H1 (cell line): ENCODE results near the gene MANBA. TPM values are rescaled to one million over a fixed set of nuclear protein-coding genes. Genes with fewer than 3 reads are reported as not detected.

Experiments
- CTCF ChIA-PET: fragments of 300-600 bp; sonication (Branson Sonifier 250); formaldehyde crosslinking; loops from one replicate; lab custom pipeline; 2021; ENCODE audit not compliant: partially characterized antibody; lab: Charles Lee
- POLR2A ChIA-PET: fragments of 300-600 bp; sonication (Branson Sonifier 250); formaldehyde crosslinking; loops from one replicate; lab custom pipeline; 2021; ENCODE audit warnings: inconsistent platforms; ENCODE audit not compliant: partially characterized antibody; lab: Charles Lee
- DNase-seq, 2 experiments: peaks; one replicate each; pipeline versions ENCODE4 v3.0.0 to v3.0.0-alpha.2; 2010 to 2022; ENCODE audit warnings: low spot score in 2 of 2, low read depth in 1 of 2, mixed read lengths in 1 of 2
- FAIRE-seq: peaks from 2 replicates; lab custom pipeline; 2011; peaks lifted over from hg19 to GRCh38; lab: Jason Lieb, UNC
- H2AFZ ChIP-seq: 2 replicates; pipeline ENCODE4 v1.8.1; 2012; ENCODE audit warnings: low read length, inconsistent platforms
- H2AK5ac ChIP-seq: 2 replicates; pipeline ENCODE4 v1.6.1; 2013; ENCODE audit warnings: low read depth, low read length
- H2BK120ac ChIP-seq: replicated peaks from 2 replicates; pipeline ENCODE3; 2013; ENCODE audit warnings: low read depth, low read length, inconsistent platforms
- H2BK12ac ChIP-seq: 2 replicates; pipeline ENCODE4 v1.6.1; 2013; ENCODE audit warnings: low read depth, low read length
- H2BK15ac ChIP-seq: 2 replicates; pipeline ENCODE4 v1.6.1; 2013; ENCODE audit warnings: low read length
- H2BK20ac ChIP-seq: 2 replicates; pipeline ENCODE4 v1.6.1; 2013; ENCODE audit warnings: low read length
- H2BK5ac ChIP-seq: 2 replicates; pipeline ENCODE4 v1.6.1; 2013; ENCODE audit warnings: low read depth, low read length
- H3K14ac ChIP-seq: 2 replicates; pipeline ENCODE4 v1.6.1; 2013; ENCODE audit warnings: inconsistent platforms; ENCODE audit not compliant: insufficient read length
- H3K18ac ChIP-seq: 2 replicates; pipeline ENCODE4 v1.6.1; 2013; ENCODE audit warnings: low read length; ENCODE audit errors: extremely low read depth
- H3K23ac ChIP-seq: 2 replicates; pipeline ENCODE4 v1.6.1; 2013; ENCODE audit warnings: inconsistent platforms; ENCODE audit not compliant: insufficient read length
- H3K23me2 ChIP-seq: 2 replicates; pipeline ENCODE4 v1.6.1; 2013; ENCODE audit warnings: low read depth, low read length
- H3K27ac ChIP-seq: 2 replicates; pipeline ENCODE4 v1.6.1; 2011; ENCODE audit warnings: low read depth, low read length, inconsistent platforms
- H3K27me3 ChIP-seq, 4 experiments: replicated peaks in 1 of 4; 1 replicate in 1 of 4; 2 replicates in 3 of 4; pipeline versions ENCODE4 v1.6.1 to v1.8.1; 2011 to 2013; ENCODE audit warnings: low read length in 3 of 4, mild to moderate bottlenecking in 3 of 4, inconsistent platforms in 2 of 4, mixed read lengths in 2 of 4, moderate library complexity in 1 of 4; ENCODE audit not compliant: control insufficient read depth in 3 of 4, insufficient read depth in 3 of 4; ENCODE audit errors: extremely low read depth in 1 of 4
- H3K36me3 ChIP-seq, 4 experiments: 2 replicates each; pipeline versions ENCODE4 v1.6.1 to v1.8.1; 2011 to 2013; ENCODE audit warnings: mild to moderate bottlenecking in 4 of 4, low read length in 3 of 4, moderate library complexity in 2 of 4, control low read depth in 1 of 4, inconsistent platforms in 1 of 4; ENCODE audit not compliant: insufficient read depth in 4 of 4, control insufficient read depth in 2 of 4
- H3K4ac ChIP-seq: replicated peaks from 2 replicates; pipeline ENCODE3; 2013; ENCODE audit warnings: low read length, low read depth, mixed read lengths, inconsistent platforms; ENCODE audit not compliant: insufficient read length
- H3K4me1 ChIP-seq, 4 experiments: replicated peaks in 1 of 4; 1 replicate in 1 of 4; 2 replicates in 3 of 4; pipeline versions ENCODE4 v1.6.1 to v1.8.1; 2011 to 2013; ENCODE audit warnings: low read length in 3 of 4, inconsistent platforms in 2 of 4, mixed read lengths in 1 of 4; ENCODE audit not compliant: insufficient read depth in 4 of 4, control insufficient read depth in 3 of 4
- H3K4me2 ChIP-seq, 2 experiments: 2 replicates each; pipeline versions ENCODE4 v1.6.1 to v1.8.1; 2011 to 2013; ENCODE audit warnings: low read depth in 2 of 2, low read length in 2 of 2, control low read depth in 1 of 2, inconsistent platforms in 1 of 2, mild to moderate bottlenecking in 1 of 2; ENCODE audit not compliant: insufficient read depth in 1 of 2
- H3K4me3 ChIP-seq, 4 experiments: fragments of 200-600, 300-600 bp in 1 of 4; sonication (generic), shearing (Covaris generic), sonication (Bioruptor Twin) in 1 of 4; 2 replicates each; pipeline versions ENCODE4 v1.5.1 to v1.8.1; 2011 to 2016; ENCODE audit warnings: low read length in 4 of 4, low read depth in 3 of 4, control low read depth in 2 of 4, inconsistent platforms in 2 of 4, mild to moderate bottlenecking in 2 of 4, mixed read lengths in 1 of 4, moderate library complexity in 1 of 4; ENCODE audit not compliant: insufficient read depth in 2 of 4; ENCODE audit errors: extremely low read depth in 1 of 4
- H3K56ac ChIP-seq: replicated peaks from 2 replicates; pipeline ENCODE3; 2013; ENCODE audit warnings: low read depth, mild to moderate bottlenecking, mixed read lengths, low read length, inconsistent platforms; ENCODE audit not compliant: insufficient read length
- H3K79me1 ChIP-seq: 2 replicates; pipeline ENCODE4 v1.6.1; 2013; ENCODE audit warnings: low read depth, low read length, control low read depth
- H3K79me2 ChIP-seq, 2 experiments: 2 replicates each; pipeline versions ENCODE4 v1.6.1 to v1.8.1; 2012 to 2013; ENCODE audit warnings: low read length in 2 of 2, mild to moderate bottlenecking in 2 of 2, inconsistent platforms in 1 of 2; ENCODE audit not compliant: insufficient read depth in 2 of 2, control insufficient read depth in 1 of 2
- H3K9ac ChIP-seq, 4 experiments: replicated peaks in 1 of 4; 1 replicate in 1 of 4; 2 replicates in 3 of 4; pipeline versions ENCODE4 v1.6.1 to v1.8.1; 2011 to 2013; ENCODE audit warnings: low read depth in 3 of 4, low read length in 3 of 4, control low read depth in 2 of 4, mild to moderate bottlenecking in 2 of 4, moderate library complexity in 2 of 4, inconsistent platforms in 1 of 4; ENCODE audit errors: extremely low read depth in 1 of 4
- H3K9me3 ChIP-seq, 2 experiments: 2 replicates each; pipeline versions ENCODE4 v1.6.1 to v1.8.1; 2012 to 2013; ENCODE audit warnings: mild to moderate bottlenecking in 2 of 2, moderate library complexity in 2 of 2, control low read depth in 1 of 2, inconsistent platforms in 1 of 2, low read depth in 1 of 2, low read length in 1 of 2, mixed read lengths in 1 of 2; ENCODE audit not compliant: insufficient read depth in 2 of 2
- H4K20me1 ChIP-seq, 2 experiments: replicated peaks in 1 of 2; 2 replicates each; pipeline versions ENCODE3 to v1.8.1; 2011 to 2013; ENCODE audit warnings: inconsistent platforms in 2 of 2, low read length in 2 of 2, mild to moderate bottlenecking in 1 of 2; ENCODE audit not compliant: insufficient read depth in 2 of 2, control insufficient read depth in 1 of 2
- H4K5ac ChIP-seq: 2 replicates; pipeline ENCODE4 v1.6.1; 2013; ENCODE audit warnings: low read length, low read depth, mixed read lengths, inconsistent platforms; ENCODE audit not compliant: insufficient read length
- H4K8ac ChIP-seq: 2 replicates; pipeline ENCODE4 v1.8.0; 2013; ENCODE audit warnings: mild to moderate bottlenecking, moderate library complexity, low read length, inconsistent platforms; ENCODE audit not compliant: insufficient read depth; ENCODE audit errors: extremely low read depth
- H4K91ac ChIP-seq: replicated peaks from 2 replicates; pipeline ENCODE3; 2013; ENCODE audit warnings: low read length, mixed read lengths, inconsistent platforms; ENCODE audit not compliant: insufficient read length
- CHD1 ChIP-seq: IDR thresholded peaks from 2 replicates; pipeline ENCODE4 v1.6.1; 2012; ENCODE audit warnings: low read depth, low read length, improper control_type of control experiment
- CHD2 ChIP-seq: IDR thresholded peaks from 2 replicates; pipeline ENCODE4 v1.6.1; 2012; ENCODE audit warnings: low read length, improper control_type of control experiment
- POLR2A ChIP-seq, 2 experiments: IDR thresholded peaks; 1 replicate in 1 of 2; 2 replicates in 1 of 2; pipeline ENCODE4 v1.6.1; 2011; ENCODE audit warnings: low read depth in 2 of 2, low read length in 2 of 2, mild to moderate bottlenecking in 2 of 2; ENCODE audit errors: control extremely low read depth in 1 of 2
- TAF7 ChIP-seq: optimal IDR thresholded peaks from 2 replicates; pipeline ENCODE3; 2011; ENCODE audit warnings: low read depth, mild to moderate bottlenecking, inconsistent platforms, low read length, moderate library complexity, borderline replicate concordance
- TBP ChIP-seq: IDR thresholded peaks from 2 replicates; pipeline ENCODE4 v1.6.1; 2011; ENCODE audit warnings: low read depth, low read length, improper control_type of control experiment
- ZNF274 ChIP-seq: IDR thresholded peaks from 2 replicates; pipeline ENCODE4 v1.7.0; 2012; ENCODE audit warnings: low read length, borderline replicate concordance; ENCODE audit errors: extremely low read depth
- polyA plus RNA-seq, 7 experiments: library from polyadenylated mRNA; depleted of rRNA in 3 of 7; stranded (reverse) in 5 of 7; unstranded in 2 of 7; fragments of >200 nt in 5 of 7; fragments of 200-250 nt in 2 of 7; gene quantifications; 1 replicate in 5 of 7; 2 replicates in 1 of 7; 4 replicates in 1 of 7; pipeline versions ENCODE4 v1.2.1 to v1.2.3, GENCODE V29; 2011 to 2013; ENCODE audit warnings: missing spikeins in 2 of 7, mixed read lengths in 2 of 7
- total RNA-seq: library from RNA; stranded (reverse); fragmentation: NEBNext Ultra II Directional; extraction: Animal tissue kit (Norgen Biotek cat#: 25700); gene quantifications from 2 replicates; pipeline ENCODE4 v1.2.1, GENCODE V29; 2021

MANBA gene
- total and polyA plus RNA-seq, 2 of the 8 experiments (the other 6 are each of a cell fraction or from before 2014, with no cell fraction given): 22.9 to 27.8 TPM

- no peaks in the 10 kb centered on the region for H3K27me3 ChIP-seq
- H4K8ac ChIP-seq: no peak overlapping the region
- H3K4me1 ChIP-seq: no peaks in the 10 kb centered on the region
- H3K36me3 ChIP-seq: peaks cover 0 to 11% (median 4%) of the 10 kb centered on the region in 4 experiments; a peak in 2 of 8 replicates
- CTCF ChIA-PET: interaction anchor here (1.3 to 1.4 kb wide), 2 partner anchors 11 to 59 kb away, joined by 3 read pairs; no protein-coding TSS in a partner anchor
- H2BK20ac ChIP-seq: no peak overlapping the region
- H2BK15ac ChIP-seq: no peak overlapping the region
- no peak overlapping the region for H4K91ac ChIP-seq
- no peaks in the 10 kb centered on the region for H3K23me2 ChIP-seq
- FAIRE-seq (no peak), DNase-seq (no peak)
- H3K79me2 ChIP-seq: no peaks in the 10 kb centered on the region
- no peak overlapping the region for H3K56ac ChIP-seq
- no peak overlapping the region for H2AK5ac ChIP-seq
- POLR2A ChIA-PET: no interaction called here
- no peak overlapping the region for H2BK5ac ChIP-seq
- no peaks in the 10 kb centered on the region for H4K20me1 ChIP-seq
- no peaks in the 10 kb centered on the region for H3K9me3 ChIP-seq
- H4K5ac ChIP-seq: no peak overlapping the region
- no peak overlapping the region for H2AFZ ChIP-seq
- TF ChIP-seq CHD2 (no peak), TBP (no peak), POLR2A (IDR thresholded peaks at IDR 0.05; ENCODE audit: control extremely low read depth in 1 of 2, low read depth in 2 of 2, low read length in 2 of 2) (no peak), ZNF274 (no peak), TAF7 (no peak), CHD1 (no peak)
- H3K4me2 ChIP-seq: no peak overlapping the region
- no peak overlapping the region for H3K4ac ChIP-seq
- no peak overlapping the region for H2BK12ac ChIP-seq
- no peak overlapping the region for H3K9ac ChIP-seq
- H3K23ac ChIP-seq: no peak overlapping the region
- no peak overlapping the region for H2BK120ac ChIP-seq
- H3K27ac ChIP-seq: no peak overlapping the region
- H3K79me1 ChIP-seq: no peaks in the 10 kb centered on the region; the same call in 1 of the 2 replicates
- H3K4me3 ChIP-seq: no peak overlapping the region
- H3K18ac ChIP-seq: no peak overlapping the region
- H3K14ac ChIP-seq: no peak overlapping the region
These were observed 34.7 kb downstream of the MANBA start for GRCh38 chr4:102726068-102726467.
